Measurements from ENCODE around the gene WNK3. TPM values are rescaled to one million over a fixed set of nuclear protein-coding genes. Genes with fewer than 3 reads are reported as not detected.
A peak's percentile ranks its signal among the peaks of the same experiment; 100 is the strongest.

WNK3 gene
- total and polyA plus RNA-seq, 4 donors, result 10.0 to 29.5 (median 16.5) TPM

GRCh38 chrX:54178100-54178940 lies 179.5 kb downstream of the WNK3 start:
- no peaks in the 10 kb centered on the region for H3K9me3 ChIP-seq (ENCODE audit: control insufficient read depth, insufficient read depth, low read length)
- DNase-seq (ENCODE audit: low read depth in 4 of 6, low spot score in 6 of 6), result no peak
- no peaks in the 10 kb centered on the region for H3K27me3 ChIP-seq (ENCODE audit: control insufficient read depth, insufficient read depth, low read length)
- H3K4me3 ChIP-seq (ENCODE audit: low read depth, low read length), result no peak overlapping the region
- no peak overlapping the region for H3K27ac ChIP-seq (ENCODE audit: low read depth, low read length)
- H3K4me1 ChIP-seq (ENCODE audit: control insufficient read depth, insufficient read depth, low read length), result no peaks in the 10 kb centered on the region
- WGBS (ENCODE audit: insufficient coverage), result 17% methylated on average over 1 of the region's 5 CpGs
- H3K36me3 ChIP-seq (ENCODE audit: control insufficient read depth, insufficient read depth, low read length), result no peaks in the 10 kb centered on the region

GRCh38 chrX:54177306-54177705 lies 180.5 kb downstream of the WNK3 start:
- Histone ChIP-seq H3K27me3 (ENCODE audit: control insufficient read depth, insufficient read depth, low read length) (no peaks in the 10 kb centered on the region), H3K4me1 (ENCODE audit: control insufficient read depth, insufficient read depth, low read length) (no peaks in the 10 kb centered on the region), H3K4me3 (ENCODE audit: low read depth, low read length) (no peak overlapping the region), H3K27ac (ENCODE audit: low read depth, low read length) (no peak overlapping the region), H3K9me3 (ENCODE audit: control insufficient read depth, insufficient read depth, low read length) (no peaks in the 10 kb centered on the region), H3K36me3 (ENCODE audit: control insufficient read depth, insufficient read depth, low read length) (no peaks in the 10 kb centered on the region)
- no peak for DNase-seq (ENCODE audit: low read depth in 4 of 6, low spot score in 6 of 6)
- WGBS (ENCODE audit: insufficient coverage), result 50% methylated on average over 2 of the region's 3 CpGs

- Histone ChIP-seq H3K4me3 (ENCODE audit: low read depth, low read length) (no peak overlapping the region), H3K36me3 (ENCODE audit: control insufficient read depth, insufficient read depth, low read length) (no peaks in the 10 kb centered on the region), H3K9me3 (ENCODE audit: control insufficient read depth, insufficient read depth, low read length) (no peaks in the 10 kb centered on the region), H3K27me3 (ENCODE audit: control insufficient read depth, insufficient read depth, low read length) (no peaks in the 10 kb centered on the region), H3K4me1 (ENCODE audit: control insufficient read depth, insufficient read depth, low read length) (no peaks in the 10 kb centered on the region), H3K27ac (ENCODE audit: low read depth, low read length) (no peak overlapping the region)
- no peak for DNase-seq (ENCODE audit: low read depth in 4 of 6, low spot score in 6 of 6)
- no CpG with 5 or more reads among the region's 3 CpGs for WGBS (ENCODE audit: insufficient coverage)
These were observed 184.1 kb downstream of the WNK3 start for GRCh38 chrX:54173791-54174190.

- H3K9me3 ChIP-seq (ENCODE audit: control insufficient read depth, insufficient read depth, low read length), result no peaks in the 10 kb centered on the region
- no peak overlapping the region for H3K27ac ChIP-seq (ENCODE audit: low read depth, low read length)
- no peaks in the 10 kb centered on the region for H3K4me1 ChIP-seq (ENCODE audit: control insufficient read depth, insufficient read depth, low read length)
- no peak overlapping the region for H3K4me3 ChIP-seq (ENCODE audit: low read depth, low read length)
- no peaks in the 10 kb centered on the region for H3K27me3 ChIP-seq (ENCODE audit: control insufficient read depth, insufficient read depth, low read length)
- DNase-seq (ENCODE audit: low read depth in 4 of 6, low spot score in 6 of 6), result no peak
- no peaks in the 10 kb centered on the region for H3K36me3 ChIP-seq (ENCODE audit: control insufficient read depth, insufficient read depth, low read length)
- no CpG with 5 or more reads among the region's 3 CpGs for WGBS (ENCODE audit: insufficient coverage)
These were observed 185.4 kb downstream of the WNK3 start for GRCh38 chrX:54172455-54172854.

GRCh38 chrX:54171527-54172250 lies 186.2 kb downstream of the WNK3 start:
- Histone ChIP-seq H3K27me3 (ENCODE audit: control insufficient read depth, insufficient read depth, low read length) (no peaks in the 10 kb centered on the region), H3K4me1 (ENCODE audit: control insufficient read depth, insufficient read depth, low read length) (no peaks in the 10 kb centered on the region), H3K36me3 (ENCODE audit: control insufficient read depth, insufficient read depth, low read length) (no peaks in the 10 kb centered on the region), H3K27ac (ENCODE audit: low read depth, low read length) (no peak overlapping the region), H3K9me3 (ENCODE audit: control insufficient read depth, insufficient read depth, low read length) (no peaks in the 10 kb centered on the region), H3K4me3 (ENCODE audit: low read depth, low read length) (no peak overlapping the region)
- DNase-seq (ENCODE audit: low read depth in 4 of 6, low spot score in 6 of 6), result no peak
- WGBS (ENCODE audit: insufficient coverage), result no CpG with 5 or more reads among the region's 4 CpGs

GRCh38 chrX:54171091-54171490 lies 186.8 kb downstream of the WNK3 start:
- Histone ChIP-seq H3K27me3 (ENCODE audit: control insufficient read depth, insufficient read depth, low read length) (no peaks in the 10 kb centered on the region), H3K4me1 (ENCODE audit: control insufficient read depth, insufficient read depth, low read length) (no peaks in the 10 kb centered on the region), H3K9me3 (ENCODE audit: control insufficient read depth, insufficient read depth, low read length) (no peaks in the 10 kb centered on the region), H3K27ac (ENCODE audit: low read depth, low read length) (no peak overlapping the region), H3K36me3 (ENCODE audit: control insufficient read depth, insufficient read depth, low read length) (no peaks in the 10 kb centered on the region), H3K4me3 (ENCODE audit: low read depth, low read length) (no peak overlapping the region)
- no peak for DNase-seq (ENCODE audit: low read depth in 4 of 6, low spot score in 6 of 6)

- 13% methylated on average over 1 of the region's 4 CpGs for WGBS (ENCODE audit: insufficient coverage)
- H3K4me3 ChIP-seq (ENCODE audit: low read depth, low read length), result no peak overlapping the region
- no peaks in the 10 kb centered on the region for H3K27me3 ChIP-seq (ENCODE audit: control insufficient read depth, insufficient read depth, low read length)
- no peaks in the 10 kb centered on the region for H3K36me3 ChIP-seq (ENCODE audit: control insufficient read depth, insufficient read depth, low read length)
- peak in 1 of 6 donors; percentile 2 for DNase-seq (ENCODE audit: low read depth in 4 of 6, low spot score in 6 of 6)
- no peaks in the 10 kb centered on the region for H3K4me1 ChIP-seq (ENCODE audit: control insufficient read depth, insufficient read depth, low read length)
- H3K9me3 ChIP-seq (ENCODE audit: control insufficient read depth, insufficient read depth, low read length), result no peaks in the 10 kb centered on the region
- H3K27ac ChIP-seq (ENCODE audit: low read depth, low read length), result no peak overlapping the region
These were observed 190.9 kb downstream of the WNK3 start for GRCh38 chrX:54166915-54167314.

GRCh38 chrX:54157561-54157960 lies 200.3 kb downstream of the WNK3 start:
- Histone ChIP-seq H3K27ac (ENCODE audit: low read depth, low read length) (no peak overlapping the region), H3K27me3 (ENCODE audit: control insufficient read depth, insufficient read depth, low read length) (no peaks in the 10 kb centered on the region), H3K4me1 (ENCODE audit: control insufficient read depth, insufficient read depth, low read length) (no peaks in the 10 kb centered on the region), H3K36me3 (ENCODE audit: control insufficient read depth, insufficient read depth, low read length) (peaks cover 6% of the 10 kb centered on the region), H3K4me3 (ENCODE audit: low read depth, low read length) (no peak overlapping the region), H3K9me3 (ENCODE audit: control insufficient read depth, insufficient read depth, low read length) (no peaks in the 10 kb centered on the region)
- DNase-seq (ENCODE audit: low read depth in 4 of 6, low spot score in 6 of 6), result no peak

Measured in spinal cord (tissue), 10 donors.